COLO668 (cell line): Measurements from ENCODE around the gene TRIB2.

Experiments
- DNase-seq: peaks from one replicate; lab custom pipeline; 2025; ENCODE audit not compliant: unreplicated experiment; lab: John Stamatoyannopoulos, UW

Gene TRIB2

DNA sequence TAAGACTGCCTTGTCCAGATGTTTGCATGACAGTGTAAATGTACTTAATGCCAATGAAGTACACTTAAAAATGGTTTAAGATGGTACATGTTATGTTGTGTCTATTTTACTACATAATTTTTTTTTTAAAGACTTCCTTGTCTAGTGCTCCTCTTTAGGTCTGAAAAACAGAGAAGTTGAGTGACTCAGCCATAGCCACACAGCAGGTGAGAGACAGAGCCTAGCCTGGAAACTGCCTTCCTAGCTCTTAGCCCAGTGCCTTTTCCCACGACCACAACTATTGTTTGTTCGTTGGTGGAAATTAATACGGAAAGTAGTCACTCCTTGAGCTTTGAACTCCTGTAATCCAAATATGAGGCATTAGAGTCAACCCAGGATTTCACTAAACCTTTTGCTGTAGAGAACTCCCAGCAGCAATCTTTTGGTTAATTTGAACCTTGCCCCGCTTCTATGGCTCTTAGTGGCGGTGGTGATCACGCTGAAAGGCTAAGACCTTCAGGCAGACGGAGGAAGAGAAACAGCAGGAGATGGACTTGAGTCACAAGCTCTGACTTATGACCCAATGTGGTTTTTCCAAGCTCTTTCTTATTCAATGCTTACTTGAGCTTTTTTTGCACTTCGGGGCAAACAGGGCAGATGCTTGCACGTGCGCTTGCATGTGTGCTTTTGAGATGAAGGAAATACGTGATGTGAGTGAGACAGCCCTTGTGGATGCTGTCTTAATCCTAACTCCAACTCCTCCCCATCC, 21.2 kb downstream of the TRIB2 start:
- DNase-seq = no peak

DNA sequence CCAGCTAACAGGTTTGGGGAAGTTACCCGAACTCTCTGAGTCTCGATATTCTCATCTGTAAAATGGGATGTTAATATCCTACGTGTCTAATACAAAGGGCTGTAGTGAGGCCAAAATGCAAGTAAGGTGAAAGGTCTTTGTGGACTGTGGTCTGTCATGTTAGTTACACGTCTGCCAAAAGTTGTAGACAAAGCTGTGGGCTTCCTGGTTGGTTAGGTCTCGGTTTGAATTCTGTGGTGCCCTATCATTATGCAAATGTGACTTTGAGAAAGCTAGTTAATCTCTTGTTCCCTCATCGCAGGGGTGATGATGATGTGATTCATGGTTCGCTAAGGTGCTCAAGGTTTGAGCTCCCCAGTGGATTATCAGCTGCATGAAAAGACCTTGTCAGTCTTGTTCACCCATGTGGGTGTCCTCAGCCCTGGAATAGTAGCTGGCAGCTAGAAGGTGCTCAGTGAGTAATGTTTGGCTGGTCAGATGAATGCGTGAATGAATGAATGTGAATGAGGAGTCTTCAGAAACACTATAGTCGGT, 23.1 kb downstream of the TRIB2 start:
- no peak for DNase-seq

DNA sequence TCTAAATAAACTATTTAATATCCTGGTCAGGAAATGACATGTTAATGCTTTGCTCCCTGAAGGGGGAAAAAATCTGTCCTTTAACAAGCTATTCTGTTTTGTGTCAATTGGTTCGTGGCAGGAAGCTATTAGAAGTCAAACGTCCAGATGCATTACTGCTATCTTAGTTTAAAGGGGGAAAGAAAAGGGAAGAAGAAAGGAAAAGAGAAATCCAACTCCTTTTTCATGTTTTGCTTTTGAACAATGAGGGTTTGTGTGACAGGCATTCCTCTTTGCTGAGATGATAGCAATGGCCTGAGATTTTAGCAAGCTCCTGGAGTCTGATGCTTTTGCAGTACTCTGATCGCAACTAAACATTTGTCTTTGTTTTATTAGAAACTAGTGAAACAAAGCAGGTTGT, 24.6 kb downstream of the TRIB2 start:
- no peak for DNase-seq

GRCh38 chr2:12742891-12743290, 26.2 kb downstream of the TRIB2 start:
- DNase-seq = no peak

- DNase-seq = no peak
These were observed 33.6 kb downstream of the TRIB2 start for GRCh38 chr2:12750166-12750905.

GRCh38 chr2:12754643-12755042, 37.9 kb downstream of the TRIB2 start:
- DNase-seq = no peak

- DNase-seq = no peak
These were observed 38.6 kb downstream of the TRIB2 start for GRCh38 chr2:12755384-12755783.

- DNase-seq = no peak
These were observed 42.5 kb downstream of the TRIB2 start for GRCh38 chr2:12759248-12759647.

- no peak for DNase-seq
These were observed 44.4 kb downstream of the TRIB2 start for GRCh38 chr2:12761104-12761503.

DNA sequence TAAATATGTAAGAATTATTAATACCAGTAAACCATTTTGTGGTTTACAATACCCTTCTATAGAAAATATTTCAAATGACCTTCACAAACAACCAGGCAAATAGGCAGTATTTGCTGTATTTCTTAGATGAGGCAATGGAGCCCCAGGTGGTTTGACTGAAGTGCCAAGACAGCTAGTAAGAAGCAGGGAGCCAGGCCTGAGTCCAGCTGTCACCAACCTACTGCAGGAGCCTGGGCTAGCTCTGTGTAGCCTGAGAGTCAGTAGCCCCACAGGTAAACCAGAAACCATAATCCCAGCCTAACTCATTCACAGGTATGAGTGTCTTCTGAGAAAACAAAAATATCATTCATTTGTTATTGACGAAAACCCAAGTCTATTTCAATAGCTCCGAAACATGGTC, 45.6 kb downstream of the TRIB2 start:
- no peak for DNase-seq

DNA sequence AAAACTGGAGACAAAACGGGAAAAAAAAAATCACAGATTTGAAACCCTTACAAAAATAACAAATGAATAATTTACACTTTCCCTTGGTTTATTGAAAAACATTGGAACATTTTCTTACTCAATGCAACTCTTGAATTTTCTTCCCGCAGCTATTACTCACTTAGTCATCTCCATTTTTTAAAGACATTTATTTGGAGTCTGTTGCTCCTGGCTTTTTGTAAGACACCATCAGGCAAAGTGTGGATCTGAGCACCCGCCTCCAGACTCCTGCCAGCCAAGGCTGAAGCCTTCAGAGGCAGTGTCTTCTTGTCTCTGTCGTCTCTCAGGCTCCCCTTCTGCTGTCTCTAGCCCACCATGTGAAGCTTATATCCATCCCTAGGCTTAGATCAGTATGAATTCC, 46.2 kb downstream of the TRIB2 start:
- DNase-seq = no peak

DNA sequence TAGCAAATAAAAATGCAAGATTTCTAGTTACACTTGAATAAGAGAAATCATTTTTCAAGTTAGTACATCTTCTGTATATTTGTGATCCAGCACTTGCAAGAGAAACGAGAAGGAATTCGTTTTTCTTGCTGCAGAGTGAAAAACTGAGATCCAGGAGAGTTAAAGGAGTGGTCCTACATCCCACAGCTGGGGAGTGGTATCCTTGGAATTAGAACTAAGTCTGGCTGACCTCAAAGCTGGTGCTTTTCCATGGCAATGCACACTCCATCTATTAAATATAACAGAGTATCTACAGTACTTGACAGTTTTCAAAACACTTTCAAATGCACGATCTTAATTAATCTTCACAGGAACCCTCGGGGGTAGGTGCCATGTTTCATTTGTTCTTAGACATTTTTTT, 46.8 kb downstream of the TRIB2 start:
- no peak for DNase-seq

- no peak for DNase-seq
These were observed 47.5 kb downstream of the TRIB2 start for GRCh38 chr2:12764075-12764730.

DNA sequence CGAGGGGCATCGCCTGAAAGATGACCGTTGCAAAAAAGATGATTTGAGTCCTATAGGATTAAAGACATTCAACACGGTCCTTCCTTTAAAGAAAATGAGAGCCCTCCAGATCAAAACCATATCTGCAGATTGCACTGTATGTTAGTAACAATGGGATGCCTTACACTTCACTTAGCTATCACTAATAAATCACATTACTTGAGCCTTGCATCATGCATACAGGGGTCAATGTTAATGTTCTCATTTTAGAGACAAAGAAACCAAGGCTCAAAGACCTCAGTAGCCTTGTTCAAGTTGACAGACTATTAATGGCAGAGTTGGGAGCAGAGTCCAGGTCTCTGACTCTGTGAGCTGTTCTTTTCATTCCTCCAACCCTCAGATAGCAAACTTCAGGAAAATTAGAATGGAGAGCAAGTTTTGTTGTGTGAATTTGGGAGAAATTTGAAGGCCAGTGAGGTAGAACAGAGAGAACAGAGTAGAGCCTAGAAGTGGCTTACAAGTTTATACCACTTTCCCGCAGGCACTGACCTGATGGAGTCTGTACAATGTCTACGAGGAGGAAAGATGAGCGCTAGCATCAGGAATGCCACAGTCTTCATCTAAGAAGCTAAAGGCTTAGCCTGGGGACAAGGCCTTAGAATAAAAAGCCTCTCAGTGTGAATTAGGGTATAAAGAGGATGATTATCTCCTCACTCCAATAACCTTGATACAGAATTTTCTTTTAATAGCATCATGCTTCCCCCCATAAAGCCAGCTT, 48.3 kb downstream of the TRIB2 start:
- DNase-seq = no peak

- DNase-seq = no peak
These were observed 49.7 kb downstream of the TRIB2 start for GRCh38 chr2:12766421-12766879.

DNA sequence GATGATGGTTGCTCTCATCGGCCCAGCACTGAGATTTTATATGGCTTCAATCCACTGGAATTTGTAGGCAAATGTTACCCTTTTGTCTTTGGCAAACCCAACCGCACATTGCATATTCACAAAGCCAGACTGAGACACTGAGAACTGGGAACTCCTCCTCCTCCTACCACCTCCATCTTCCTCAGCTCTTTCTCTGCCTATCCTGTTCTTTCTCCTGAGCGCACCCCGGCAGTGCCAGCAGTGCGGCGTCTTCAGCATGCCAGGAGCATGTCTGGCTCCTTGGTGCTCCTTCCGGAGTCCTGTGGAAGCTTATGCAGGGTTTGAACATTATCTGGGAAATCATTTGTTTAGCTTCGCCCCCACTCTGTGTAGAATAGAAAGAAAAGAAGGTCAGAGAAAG, 50.8 kb downstream of the TRIB2 start:
- no peak for DNase-seq

DNA sequence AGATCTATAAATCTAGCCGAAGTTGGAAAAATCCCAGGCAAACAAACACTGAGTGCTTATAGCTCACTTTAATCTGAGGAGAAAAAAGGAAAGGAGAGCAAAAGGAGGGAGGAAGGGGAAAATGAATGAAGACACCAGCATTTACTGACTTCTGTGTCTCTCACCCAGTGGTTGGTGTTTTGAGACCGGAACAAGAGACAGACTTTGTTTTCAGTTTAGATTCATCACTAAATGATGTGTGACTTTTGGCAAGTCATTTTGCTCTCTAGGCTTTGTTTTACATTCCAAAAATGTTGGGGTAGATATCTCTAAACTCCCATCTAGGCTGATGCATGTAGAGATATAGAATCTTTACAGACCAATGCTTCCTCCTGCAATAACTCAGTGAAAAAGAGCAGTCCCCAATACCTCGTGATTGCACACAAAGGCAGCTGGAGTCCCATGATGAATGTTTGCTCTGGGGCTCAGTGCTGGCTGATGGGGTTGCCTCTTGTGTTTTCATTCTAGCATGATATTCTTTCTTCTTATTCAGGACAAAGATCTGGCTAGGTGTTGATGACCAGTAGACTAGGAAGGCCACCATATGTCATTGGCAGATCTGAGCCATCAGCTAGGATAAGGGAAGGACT, 51.4 kb downstream of the TRIB2 start:
- DNase-seq = no peak

GRCh38 chr2:12769492-12770105, 52.9 kb downstream of the TRIB2 start:
- DNase-seq = no peak

- no peak for DNase-seq
These were observed 53.7 kb downstream of the TRIB2 start for GRCh38 chr2:12770300-12770968.

DNA sequence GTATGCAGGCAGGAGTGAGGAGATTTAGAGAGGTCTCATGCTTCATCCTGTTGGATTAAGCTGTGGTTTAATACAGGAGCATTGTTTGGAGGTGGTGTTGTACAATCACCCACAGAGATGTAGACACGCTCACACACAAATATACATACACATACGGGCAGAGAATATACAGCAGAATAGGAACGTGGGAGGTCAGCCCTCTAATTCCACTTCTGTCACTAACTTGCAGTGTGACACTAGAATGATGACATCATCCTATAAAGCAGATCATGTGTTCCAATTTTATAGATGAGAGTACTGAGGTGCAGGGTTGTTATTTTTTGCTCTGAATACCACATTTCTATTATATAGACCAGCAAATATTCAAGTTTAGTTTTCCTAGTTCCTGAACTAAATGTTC, 54.4 kb downstream of the TRIB2 start:
- DNase-seq = no peak
